CD4-positive, alpha-beta T cell treated with Interleukin-15 for 4 hours (primary cell): ENCODE measurements around the gene PAPSS2.

Experiments
- DNase-seq: peaks from one replicate; pipeline ENCODE4 v3.0.0-alpha.2; 2020; ENCODE audit warnings: low spot score

Gene PAPSS2

DNA sequence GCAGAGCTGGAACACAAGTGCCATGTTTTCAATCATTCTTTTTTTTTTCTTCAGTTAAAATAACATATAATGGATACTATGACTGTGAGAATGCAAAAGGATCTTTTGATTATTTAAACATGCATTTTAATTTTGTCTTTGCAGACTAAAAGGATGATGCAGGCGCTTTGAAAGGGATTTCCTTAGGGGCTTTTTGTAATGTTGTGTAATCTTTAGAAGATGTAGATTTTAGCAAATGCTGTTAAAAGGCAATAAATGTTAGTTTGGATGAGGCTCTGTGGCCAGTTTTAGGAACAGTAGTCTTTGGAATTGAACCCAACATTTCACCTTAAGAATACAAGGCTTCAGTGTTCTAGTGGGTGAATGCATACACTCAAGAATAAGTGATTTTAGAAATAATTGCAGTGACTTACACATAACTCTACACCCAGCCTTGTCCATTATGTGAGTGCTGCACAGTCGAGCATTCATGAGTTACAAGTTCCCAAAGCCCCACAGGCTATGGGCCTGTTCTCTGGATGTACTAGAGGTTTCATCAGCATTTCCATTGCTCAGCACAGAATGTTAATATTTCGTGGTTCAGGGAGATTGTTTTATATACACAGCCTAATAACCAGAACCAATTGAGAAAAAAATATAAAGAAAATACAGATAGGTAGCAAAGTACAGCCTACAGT lies 11.6 kb downstream of the PAPSS2 start:
- no peak for DNase-seq

DNA sequence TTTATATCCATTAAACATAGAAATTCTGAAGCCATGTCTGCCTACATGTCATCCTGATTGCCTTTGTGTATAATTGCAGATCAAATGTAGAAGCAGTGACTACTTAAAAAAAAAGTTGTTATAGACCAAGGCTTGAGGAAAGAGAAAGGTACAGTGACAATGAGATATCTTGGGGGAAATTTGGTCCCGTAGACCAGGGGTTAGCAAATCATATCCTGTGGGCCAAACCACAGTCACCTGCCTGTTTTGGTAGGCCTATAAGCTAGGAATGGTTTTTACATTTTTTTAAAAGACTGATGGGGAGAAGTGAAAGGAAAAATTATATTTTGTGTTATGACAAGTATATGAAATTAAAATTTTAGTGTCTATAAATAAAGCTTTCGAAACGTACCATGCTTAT lies 12.9 kb downstream of the PAPSS2 start:
- DNase-seq = no peak

DNA sequence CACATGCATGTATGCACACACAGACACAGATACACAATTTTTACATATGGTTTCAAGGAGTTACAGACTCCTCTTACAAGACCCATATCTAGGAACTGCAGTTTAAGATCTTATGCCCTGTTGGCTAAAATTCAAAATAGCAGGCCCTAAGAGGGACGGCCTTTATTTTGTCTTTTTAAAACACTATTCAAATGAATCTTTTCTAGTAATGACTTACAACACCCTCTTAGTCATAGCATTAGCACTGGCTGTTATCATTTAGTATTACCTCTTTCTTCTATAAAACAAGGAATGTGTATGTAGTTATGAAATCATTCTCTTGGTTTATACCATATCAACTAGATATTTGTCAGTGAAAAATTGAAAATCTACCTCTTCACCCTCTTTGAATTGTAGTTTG lies 15.3 kb downstream of the PAPSS2 start:
- DNase-seq = no peak

DNA sequence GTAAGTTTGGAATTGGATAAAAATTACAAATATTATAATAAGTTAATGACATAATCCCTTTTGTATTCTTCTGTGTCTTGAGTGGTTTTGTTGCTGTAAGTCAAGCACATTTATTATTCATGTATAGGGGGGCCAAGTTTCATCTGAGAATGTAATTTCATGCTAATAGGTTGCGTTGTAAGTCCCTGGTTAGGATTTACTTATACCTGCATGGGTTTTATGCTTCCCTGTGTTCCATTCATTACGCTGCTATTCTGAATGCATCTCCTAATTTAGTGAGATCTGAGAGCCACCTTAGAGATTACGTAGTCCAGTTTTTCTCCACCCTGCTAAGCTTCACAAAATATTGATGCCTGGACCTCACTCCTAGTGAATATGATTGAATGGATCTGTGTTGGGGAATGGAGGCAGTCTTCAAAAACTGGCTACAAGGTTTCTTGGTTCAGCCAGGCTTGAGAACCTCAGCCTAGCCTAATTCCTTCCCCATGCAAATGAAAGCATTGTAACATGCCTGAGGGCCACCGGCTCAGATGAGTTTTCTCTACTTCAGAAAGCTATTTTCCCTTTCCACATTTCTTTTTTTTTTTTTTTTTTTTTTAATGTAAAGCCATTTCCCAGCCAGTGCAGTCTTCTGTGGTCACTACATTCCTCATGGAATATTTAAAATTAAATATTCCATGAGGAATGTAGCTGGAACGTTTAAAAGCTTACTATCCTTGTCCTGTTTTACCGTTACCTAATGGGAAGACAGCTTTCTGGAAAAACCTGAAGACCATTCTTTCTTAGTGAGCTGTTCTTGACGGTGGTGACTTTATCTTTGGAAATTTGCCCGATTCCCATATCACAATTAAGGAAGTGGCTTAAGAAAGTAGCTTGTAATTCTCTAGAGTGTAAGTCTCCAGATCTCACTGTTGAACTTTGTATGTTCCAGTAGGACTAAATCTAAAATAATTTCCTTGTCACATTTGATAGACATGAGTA lies 16.0 kb downstream of the PAPSS2 start:
- no peak for DNase-seq

DNA sequence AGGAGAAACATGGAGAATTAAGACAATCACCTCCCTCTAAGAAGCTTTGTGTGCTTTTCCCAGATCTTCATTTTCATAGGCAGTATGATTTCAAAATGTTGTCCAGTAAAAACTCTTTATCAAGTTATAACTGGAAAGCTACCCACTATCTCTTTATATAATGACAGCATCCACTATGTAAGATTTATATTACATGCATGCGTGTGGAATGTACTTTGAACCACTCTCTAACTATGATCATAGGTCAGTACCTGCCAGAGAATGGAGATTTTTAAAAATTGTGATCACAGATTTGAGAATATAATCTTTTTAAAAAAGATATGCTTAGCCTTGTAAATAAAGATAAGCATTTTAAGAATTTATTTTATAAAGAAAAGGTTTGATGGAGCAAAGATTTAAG lies 17.9 kb downstream of the PAPSS2 start:
- no peak for DNase-seq

DNA sequence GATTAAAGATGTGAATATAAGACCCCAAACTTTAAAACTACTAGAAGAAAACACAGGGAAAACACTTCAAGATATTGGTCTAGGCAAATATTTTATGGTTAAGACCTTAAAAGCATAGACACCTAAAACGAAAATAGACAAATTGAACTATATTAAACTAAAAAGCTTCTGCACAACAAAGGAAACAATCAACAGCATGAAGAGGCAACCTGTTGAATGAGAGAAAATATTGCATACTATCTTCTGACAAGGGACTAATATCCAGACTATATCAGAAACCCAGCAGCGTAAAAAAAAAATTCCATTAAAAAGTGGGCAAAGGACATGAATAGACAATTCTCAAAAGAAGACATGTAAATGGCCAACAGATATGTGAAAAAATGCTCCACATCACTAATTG lies 18.6 kb downstream of the PAPSS2 start:
- no peak for DNase-seq

DNA sequence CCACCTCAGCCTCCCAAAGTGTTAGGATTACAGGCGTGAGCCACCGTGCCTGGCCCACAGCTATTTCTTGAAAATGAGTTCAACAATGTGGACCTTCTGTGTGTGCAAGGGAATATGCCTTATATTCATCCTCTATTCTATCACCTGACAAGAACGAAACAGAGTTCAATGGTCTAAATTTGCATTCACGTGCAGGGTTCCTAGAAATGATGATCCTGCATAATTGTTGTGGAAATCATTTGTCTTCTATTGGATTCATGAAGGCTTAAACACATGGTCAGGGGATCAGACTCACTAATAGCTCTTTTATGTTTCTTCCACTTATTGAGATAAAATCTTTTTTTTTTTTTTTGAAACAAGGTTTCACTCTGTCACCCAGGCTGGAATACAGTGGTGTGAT lies 23.7 kb downstream of the PAPSS2 start:
- DNase-seq = no peak

DNA sequence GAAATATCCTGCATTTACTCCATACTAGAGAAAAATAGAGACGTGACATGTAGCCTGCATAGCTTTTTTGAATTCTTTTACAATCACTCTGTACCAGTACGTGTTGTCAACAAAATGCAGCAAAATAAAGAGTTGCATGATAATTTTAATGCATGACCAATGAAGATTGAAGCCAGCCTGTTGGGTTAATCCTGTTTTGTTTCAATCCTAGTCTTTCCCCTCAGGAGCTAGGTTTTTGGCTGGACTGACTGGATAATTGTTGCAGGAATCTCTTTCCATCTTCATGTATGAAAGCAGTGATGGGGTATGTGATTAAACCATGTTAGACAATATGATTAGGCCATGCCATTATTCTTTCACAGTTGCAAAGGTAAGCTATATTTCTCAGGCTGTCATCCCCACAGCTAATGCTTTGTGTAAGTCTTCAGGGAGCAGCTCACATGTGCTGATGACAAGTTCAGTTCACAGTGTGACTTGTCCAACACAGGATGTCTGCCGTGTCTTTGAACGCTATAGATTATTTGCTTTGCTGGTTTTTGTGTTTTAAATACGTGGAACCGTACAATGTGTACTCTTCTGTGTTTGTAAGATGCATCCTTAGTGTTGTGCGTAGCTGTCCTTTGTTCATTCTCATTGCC lies 24.4 kb downstream of the PAPSS2 start:
- no peak for DNase-seq

DNA sequence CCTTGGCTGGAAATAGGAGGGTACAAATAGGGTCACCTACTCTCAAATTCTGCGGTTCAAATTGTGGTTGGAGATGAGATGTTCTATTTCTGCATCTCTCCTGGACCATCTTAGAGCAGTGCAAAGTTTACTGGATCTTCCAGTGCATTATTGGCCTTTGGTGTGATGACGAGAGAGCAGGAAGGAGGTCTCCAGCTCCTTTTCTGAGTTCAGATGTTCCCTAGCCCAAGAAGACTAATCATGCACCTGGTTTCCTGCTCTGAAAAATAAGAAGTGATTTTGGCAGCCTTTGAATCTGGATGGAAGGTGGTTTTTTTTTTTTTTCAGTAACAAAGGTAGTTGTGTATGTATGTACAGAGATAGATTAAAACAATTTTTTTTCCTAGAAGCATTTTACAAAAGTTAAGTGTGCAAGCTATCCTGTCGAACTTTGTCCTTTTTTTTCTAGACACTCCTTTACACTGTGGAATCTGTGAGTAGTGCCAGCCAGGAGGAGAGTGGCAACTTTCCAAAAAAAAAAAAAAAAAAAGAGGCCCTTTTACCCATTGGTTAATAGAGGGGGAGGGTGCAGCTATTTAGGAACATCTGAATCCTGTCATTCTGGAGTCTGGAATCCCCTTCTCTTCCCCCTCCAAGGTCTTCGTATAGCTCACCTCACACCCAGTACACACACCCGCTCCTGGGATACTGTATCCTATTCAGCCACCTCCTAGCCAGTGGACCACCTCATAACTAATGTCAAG lies 26.3 kb downstream of the PAPSS2 start:
- no peak for DNase-seq

DNA sequence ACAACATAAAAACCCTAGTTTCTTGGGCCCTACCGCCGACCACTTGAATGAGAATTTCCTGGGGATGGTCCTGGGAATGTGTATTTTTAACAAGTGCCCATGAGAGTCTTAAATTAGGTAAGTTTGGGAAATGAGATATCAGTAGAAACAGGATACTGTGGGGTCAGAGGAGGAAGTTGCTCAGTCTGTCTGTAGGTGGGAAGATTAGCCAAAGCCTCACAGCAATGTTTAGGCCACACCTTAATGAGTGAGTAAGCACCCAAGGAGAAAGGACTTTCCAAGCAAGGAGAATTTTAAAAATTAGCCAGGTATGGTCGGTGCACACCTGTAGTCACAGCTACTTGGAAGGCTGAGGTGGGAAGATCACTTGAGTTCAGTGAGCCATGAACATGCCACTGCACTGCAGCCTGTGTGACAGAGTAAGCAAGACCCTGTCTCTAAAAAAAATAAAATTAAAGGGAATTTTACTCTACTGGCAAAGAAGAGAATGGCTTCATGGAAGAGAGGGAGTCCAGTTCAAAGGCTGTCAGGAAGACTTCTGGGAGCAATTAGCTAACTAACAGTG lies 31.9 kb downstream of the PAPSS2 start:
- no peak for DNase-seq

DNA sequence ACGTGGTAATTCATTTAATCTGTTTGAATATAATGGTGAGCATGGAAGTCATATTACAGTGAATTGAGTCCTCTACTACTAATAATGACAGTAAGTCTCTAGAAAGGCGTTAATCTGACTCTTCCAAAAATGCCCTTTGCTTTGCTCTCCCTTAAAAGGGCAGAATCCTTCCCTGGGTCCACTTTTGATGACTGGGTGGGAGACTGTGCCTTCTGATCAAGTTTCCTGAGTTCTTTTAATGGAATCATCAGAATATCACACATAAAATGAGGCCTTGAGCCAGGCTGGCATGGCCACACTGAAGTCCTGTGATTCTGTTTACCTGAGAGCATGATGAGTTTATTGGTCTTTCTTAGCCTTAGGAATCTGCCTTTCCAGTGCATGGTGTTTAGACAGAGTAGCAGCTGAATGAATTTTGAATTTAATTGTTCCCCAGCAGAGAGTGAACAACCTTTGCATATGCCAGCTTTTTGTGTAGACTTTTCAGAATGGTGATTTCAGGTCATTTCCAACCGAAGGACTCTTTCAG lies 33.3 kb downstream of the PAPSS2 start:
- DNase-seq = no peak

DNA sequence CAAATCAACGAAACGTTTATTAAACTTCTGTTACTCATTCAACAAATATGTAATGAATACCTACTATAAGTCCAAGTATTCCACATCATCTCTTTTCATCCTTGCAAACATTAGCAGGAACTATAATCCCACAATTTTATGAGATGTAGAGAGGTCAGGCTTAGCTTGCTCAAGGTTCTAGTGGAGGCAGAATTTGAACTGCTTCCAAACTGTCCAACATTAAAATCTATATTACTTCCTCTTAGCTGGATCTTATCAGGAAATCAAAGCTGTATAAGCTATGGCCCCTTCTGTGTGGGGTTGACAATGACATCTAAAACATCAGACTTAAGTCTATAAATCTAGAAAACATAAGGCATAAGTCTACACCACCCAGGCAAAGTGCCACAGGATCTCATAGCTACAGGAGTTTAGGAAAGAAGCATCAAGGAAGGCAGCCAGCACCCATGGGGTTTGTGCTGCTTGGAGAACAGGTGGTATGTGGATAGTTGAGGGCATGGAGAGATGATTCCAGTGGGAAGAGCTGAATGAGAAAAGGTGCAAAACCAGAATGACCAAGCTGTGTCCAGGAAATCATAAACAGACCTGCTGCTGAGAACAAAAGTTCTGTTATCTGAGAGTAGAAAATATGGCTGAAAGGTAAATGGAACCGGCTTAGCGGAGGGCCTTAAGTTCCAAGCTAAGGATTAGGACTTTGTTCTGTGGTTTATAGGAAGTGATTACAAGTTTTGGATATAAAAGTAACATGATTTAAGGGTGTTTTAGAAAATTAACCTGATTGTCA lies 34.5 kb downstream of the PAPSS2 start:
- no peak for DNase-seq

DNA sequence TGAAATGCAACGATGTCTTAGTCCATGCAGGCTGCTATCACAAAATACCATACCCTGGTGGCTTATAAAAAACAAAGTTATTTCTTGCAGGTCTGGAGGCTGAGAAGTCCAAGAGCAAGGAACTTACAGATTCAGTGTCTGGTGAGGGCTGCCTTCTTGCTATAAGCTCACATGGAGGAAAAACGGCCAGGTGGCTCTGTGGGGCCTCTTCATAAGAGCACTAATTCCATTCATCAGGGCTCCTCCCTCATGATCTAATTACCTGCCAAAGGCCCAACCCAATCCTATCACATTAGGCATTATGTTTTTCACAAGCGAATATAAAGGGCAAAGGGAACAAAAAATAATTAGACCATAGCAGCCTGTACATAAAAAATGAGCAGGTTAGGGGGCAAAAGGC lies 35.4 kb downstream of the PAPSS2 start:
- DNase-seq = no peak

DNA sequence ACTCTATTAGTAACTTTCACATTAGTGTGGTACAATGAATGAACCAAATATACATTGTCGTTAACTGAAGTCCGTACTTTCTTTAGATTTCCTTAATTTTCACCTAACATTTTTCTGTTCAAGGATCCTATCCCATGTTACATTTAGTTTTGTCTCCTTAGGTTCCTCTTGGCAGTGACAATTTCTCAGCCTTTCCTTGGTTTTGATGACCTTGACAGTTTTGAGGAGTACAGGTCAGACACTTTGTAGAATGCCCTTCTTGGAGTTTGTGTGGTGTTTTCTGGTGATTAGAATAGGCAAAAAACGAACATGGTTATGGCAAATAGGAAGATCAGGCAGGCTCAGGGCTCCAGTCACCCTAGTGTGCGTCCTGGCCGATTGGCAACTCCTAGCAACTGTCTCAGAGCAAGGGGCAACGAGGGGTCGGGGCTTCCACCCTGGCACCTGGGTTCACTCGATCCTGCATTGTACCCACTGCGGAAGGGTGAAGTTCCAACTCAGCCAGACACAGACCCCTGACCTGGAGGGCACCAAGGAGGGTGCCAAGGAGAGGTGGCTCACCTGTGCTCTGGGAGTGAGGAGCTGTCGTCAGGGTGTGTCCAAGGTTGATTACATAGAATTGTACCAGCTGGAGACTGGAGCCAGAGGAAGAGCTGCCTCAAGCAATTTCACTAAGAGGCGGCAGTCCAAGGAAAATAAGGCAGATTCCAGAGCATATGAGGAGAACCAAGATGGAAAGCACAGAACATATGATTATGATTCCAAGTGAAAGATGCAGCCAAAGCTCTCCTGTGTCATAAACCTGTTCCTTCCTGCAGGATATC lies 37.5 kb downstream of the PAPSS2 start:
- no peak for DNase-seq

DNA sequence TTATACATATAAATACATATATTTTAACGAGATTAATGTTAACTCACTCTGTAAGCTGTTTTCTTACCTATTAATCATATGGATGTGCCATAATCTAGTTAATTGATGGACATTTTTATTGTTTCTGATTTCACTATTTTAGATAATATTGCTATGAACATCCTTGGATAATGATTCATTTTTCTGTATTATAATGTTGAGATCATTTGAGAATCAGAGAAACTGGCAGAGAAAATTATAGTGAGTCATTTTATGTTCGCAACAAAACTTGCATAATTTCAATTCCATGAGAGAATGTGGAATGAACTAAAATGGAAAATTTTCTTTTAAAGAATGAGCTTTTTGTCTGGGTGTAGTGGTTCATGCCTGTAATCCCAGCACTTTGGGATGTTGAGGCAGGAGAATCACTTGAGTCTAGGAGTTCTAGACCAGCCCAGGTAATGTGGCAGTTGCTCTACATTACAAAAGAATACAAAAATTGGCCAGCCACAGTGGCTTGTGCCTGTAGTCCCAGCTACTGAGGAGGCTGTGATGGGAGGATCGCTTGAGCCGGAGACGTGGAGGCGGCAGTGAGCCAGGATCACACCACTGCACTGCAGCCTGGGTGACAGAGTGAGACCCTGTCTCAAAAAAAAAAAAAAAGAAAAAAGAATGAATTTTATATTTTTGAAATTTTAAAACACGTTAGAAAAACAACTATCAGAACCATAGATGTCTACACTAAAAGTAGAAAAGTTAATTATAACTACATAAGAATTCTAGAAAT lies 40.5 kb downstream of the PAPSS2 start:
- DNase-seq = no peak

DNA sequence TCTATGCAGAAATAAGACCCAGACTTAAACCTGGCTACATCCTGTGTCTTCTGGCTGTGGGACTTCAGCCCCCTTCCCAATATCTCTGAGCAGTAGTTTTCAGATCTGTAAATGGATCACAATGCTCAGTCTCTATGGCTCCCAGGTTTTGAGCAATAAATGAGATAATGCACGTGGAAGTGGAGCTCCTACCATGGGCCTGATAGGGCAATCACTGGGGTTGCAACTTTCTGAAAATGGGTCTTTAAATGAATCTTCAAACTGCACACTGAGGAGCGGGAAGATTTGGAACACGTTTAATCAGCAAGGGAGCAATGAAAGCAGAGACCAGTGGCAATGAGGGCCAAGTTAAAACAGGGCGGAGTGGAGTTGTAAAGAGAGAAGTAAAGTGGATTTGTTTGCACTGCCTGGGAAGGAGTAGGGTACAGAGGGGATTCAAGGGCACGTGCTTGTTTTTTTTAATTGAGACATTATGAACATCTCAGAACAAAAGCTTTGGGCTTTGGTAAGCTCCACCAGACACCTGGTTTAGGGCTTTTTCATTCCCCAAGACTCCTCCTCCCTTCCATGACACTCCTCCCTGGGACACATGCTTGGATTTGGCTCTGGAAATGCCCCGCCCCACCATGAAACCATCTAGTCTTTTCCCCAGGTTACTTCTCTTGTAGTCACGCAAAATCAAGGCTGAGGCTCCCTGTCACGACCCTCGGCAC lies 42.7 kb downstream of the PAPSS2 start:
- no peak for DNase-seq

DNA sequence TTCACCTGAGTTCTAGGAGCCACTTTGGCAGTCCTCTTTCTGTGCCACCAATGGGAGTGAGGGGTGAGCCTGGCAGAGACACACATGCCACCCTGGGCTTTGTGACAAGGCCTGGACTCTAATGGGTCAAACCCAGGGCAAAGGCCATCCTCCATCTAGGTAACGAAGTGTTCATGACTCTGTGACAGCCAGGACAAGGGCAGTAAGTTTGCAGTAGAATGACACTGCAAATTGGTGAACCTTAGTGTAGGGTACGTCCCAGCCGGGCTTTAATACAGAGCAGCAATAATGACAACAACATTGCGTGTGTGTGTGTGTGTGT lies 43.3 kb downstream of the PAPSS2 start:
- DNase-seq = no peak

DNA sequence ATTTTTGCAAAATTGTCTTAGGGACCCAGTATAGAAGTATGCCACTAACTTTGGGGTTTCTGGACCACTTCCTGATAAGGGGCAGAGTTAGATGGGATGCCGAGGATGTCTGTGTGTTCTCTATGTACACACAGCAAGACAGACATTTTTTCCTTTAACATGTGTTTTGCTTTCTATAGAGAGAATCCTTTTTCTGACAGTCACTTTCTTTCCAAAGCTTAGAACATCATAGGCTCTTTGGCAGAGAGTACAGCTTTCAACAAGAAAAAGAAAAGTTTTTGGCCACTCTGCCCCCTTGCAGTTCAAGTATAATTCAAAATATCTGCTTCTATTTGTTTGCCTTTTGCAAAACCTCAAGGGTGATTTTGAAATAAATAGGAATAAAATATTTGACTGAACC lies 44.1 kb downstream of the PAPSS2 start:
- DNase-seq = no peak

DNA sequence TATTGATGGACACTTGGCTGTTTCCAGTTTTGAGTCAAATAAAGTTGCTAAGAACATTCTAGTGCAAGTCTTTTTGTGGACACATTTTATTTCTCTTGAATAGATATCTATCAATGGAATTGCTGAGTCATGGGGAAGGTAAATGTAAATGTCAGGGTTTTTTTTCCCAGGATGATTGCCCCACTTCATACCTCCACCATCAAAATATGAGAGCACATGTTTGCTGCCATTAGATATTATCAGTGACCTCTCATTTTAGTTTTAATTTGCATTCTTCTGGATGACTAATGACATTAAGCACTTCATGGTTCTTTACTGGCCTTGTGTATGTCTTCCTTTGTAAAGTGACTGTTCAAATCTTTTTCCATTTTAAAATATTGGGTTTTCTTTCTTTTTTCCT lies 45.7 kb downstream of the PAPSS2 start:
- DNase-seq = no peak
